Measurements from ENCODE around the gene KLHL35. TPM values are rescaled to one million over a fixed set of nuclear protein-coding genes. Genes with fewer than 3 reads are reported as not detected.

The KLHL35 gene
- total RNA-seq, 4 donors from 2014 or later, result 0.17 to 0.42 (median 0.29) TPM; not detected in 1

GRCh38 chr11:75400146-75400865 lies 32.7 kb downstream of the KLHL35 start:
- no peak for TF ChIP-seq CTCF (IDR thresholded peaks at IDR 0.05)
- no peak for TF ChIP-seq POLR2A (IDR thresholded peaks at IDR 0.05; ENCODE audit: low read depth)
- TF ChIP-seq EP300 (IDR thresholded peaks at IDR 0.05), result no peak
- no peak for TF ChIP-seq POLR2AphosphoS5 (IDR thresholded peaks at IDR 0.05)
- Histone ChIP-seq H3K36me3 (peaks cover 41 to 47% (median 46%) of the 10 kb centered on the region in 4 donors), H3K9me3 (no peaks in the 10 kb centered on the region), H3K4me1 (peaks cover 13 to 44% (median 29%) of the 10 kb centered on the region in 4 donors), H3K27me3 (no peaks in the 10 kb centered on the region), H3K4me3 (peak overlapping the region; percentile 66 to 73 (median 72)), H3K27ac (replicated peaks in 1 of 4) (peak overlapping the region; percentile 89 to 94 (median 90))
- DNase-seq (ENCODE audit: extremely low spot score), result no peak
- intact Hi-C loops (cut with DNase I), result no loop called here
- WGBS, result 14% methylated on average over 11 of the region's 11 CpGs

GRCh38 chr11:75399344-75400145 lies 33.5 kb downstream of the KLHL35 start, which contains the start of gene RPS3:
Gene RPS3, plus strand, starts transcription at chr11:75399518. Its CDS starts 30 bp downstream, at chr11:75399548.
- peak within 1 kb of the TSS; percentile 89 to 94 (median 90) for H3K27ac ChIP-seq (replicated peaks in 1 of 4)
- no peaks in the 10 kb centered on the region for H3K9me3 ChIP-seq
- peaks cover 34 to 39% (median 38%) of the 10 kb centered on the region in 4 donors for H3K36me3 ChIP-seq
- H3K4me3 ChIP-seq, result peak within 1 kb of the TSS; percentile 66 to 73 (median 72)
- H3K4me1 ChIP-seq, result peaks cover 13 to 44% (median 28%) of the 10 kb centered on the region in 4 donors
- TF ChIP-seq EP300 (IDR thresholded peaks at IDR 0.05) (no peak), POLR2AphosphoS5 (IDR thresholded peaks at IDR 0.05) (peak; percentile 99 to 100), POLR2A (IDR thresholded peaks at IDR 0.05; ENCODE audit: low read depth) (peak; percentile 84), CTCF (IDR thresholded peaks at IDR 0.05) (peak in 1 of 3 experiments; percentile 27)
- no peaks in the 10 kb centered on the region for H3K27me3 ChIP-seq
- under 1% methylated on average over 32 of the region's 55 CpGs for WGBS
- intact Hi-C loops (cut with DNase I), result loop anchor here (5.0 kb wide), 1 partner anchor 128 kb away; the partner anchor contains the start of gene GDPD5
- DNase-seq (ENCODE audit: extremely low spot score), result peak; percentile 98

GRCh38 chr11:75398906-75399305 lies 34.1 kb downstream of the KLHL35 start:
- no peak for TF ChIP-seq EP300 (IDR thresholded peaks at IDR 0.05)
- no peak for TF ChIP-seq POLR2AphosphoS5 (IDR thresholded peaks at IDR 0.05)
- TF ChIP-seq POLR2A (IDR thresholded peaks at IDR 0.05; ENCODE audit: low read depth), result no peak
- no peak for TF ChIP-seq CTCF (IDR thresholded peaks at IDR 0.05)
- no peaks in the 10 kb centered on the region for H3K9me3 ChIP-seq
- H3K4me1 ChIP-seq, result peaks cover 13 to 44% (median 28%) of the 10 kb centered on the region in 4 donors
- intact Hi-C loops (cut with DNase I), result loop anchor here (5.0 kb wide), 1 partner anchor 128 kb away; the partner anchor contains the start of gene GDPD5
- H3K4me3 ChIP-seq, result peak overlapping the region in 2 of 4 donors; percentile 66 to 72
- H3K36me3 ChIP-seq, result peaks cover 27 to 33% (median 32%) of the 10 kb centered on the region in 4 donors
- 78% methylated on average over 8 of the region's 8 CpGs for WGBS
- peak overlapping the region in 1 of 4 donors; percentile 90 for H3K27ac ChIP-seq (replicated peaks in 1 of 4)
- DNase-seq (ENCODE audit: extremely low spot score), result no peak
- H3K27me3 ChIP-seq, result no peaks in the 10 kb centered on the region

- DNase-seq (ENCODE audit: extremely low spot score), result no peak
- TF ChIP-seq POLR2AphosphoS5 (IDR thresholded peaks at IDR 0.05), result no peak
- TF ChIP-seq CTCF (IDR thresholded peaks at IDR 0.05), result no peak
- no peak for TF ChIP-seq POLR2A (IDR thresholded peaks at IDR 0.05; ENCODE audit: low read depth)
- TF ChIP-seq EP300 (IDR thresholded peaks at IDR 0.05), result no peak
- H3K27ac ChIP-seq (replicated peaks in 1 of 4), result no peak overlapping the region
- H3K9me3 ChIP-seq, result no peaks in the 10 kb centered on the region
- intact Hi-C loops (cut with DNase I), result loop anchor here (5.0 kb wide), 1 partner anchor 48 kb away; no protein-coding TSS in a partner anchor
- H3K27me3 ChIP-seq, result no peaks in the 10 kb centered on the region
- peaks cover 0 to 5% (median 0%) of the 10 kb centered on the region in 4 donors for H3K4me1 ChIP-seq
- WGBS, result 82% methylated on average over 8 of the region's 8 CpGs
- H3K4me3 ChIP-seq, result no peak overlapping the region
- no peaks in the 10 kb centered on the region for H3K36me3 ChIP-seq
These were observed 38.7 kb downstream of the KLHL35 start for GRCh38 chr11:75394085-75394840.
